Thymus (tissue), 11 donors: ENCODE data around the gene GRIA1. TPM values are rescaled to one million over a fixed set of nuclear protein-coding genes. Genes with fewer than 3 reads are reported as not detected.

Experiments used
- DNase-seq, 9 donors: peaks; one replicate each; pipeline ENCODE4 v3.0.0-alpha.2; 2013; ENCODE audit warnings: low spot score in 9 of 9, low read depth in 6 of 9, missing footprints in 1 of 9
- H3K27ac ChIP-seq, 2 donors: one replicate each; pipeline ENCODE4 v1.5.1; 2013; ENCODE audit warnings: control low read depth in 1 of 2, low read depth in 1 of 2, low read length in 1 of 2, mild to moderate bottlenecking in 1 of 2, moderate library complexity in 1 of 2
- H3K27me3 ChIP-seq, 2 donors: one replicate each; pipeline ENCODE4 v1.5.1; 2013; ENCODE audit warnings: low read length in 1 of 2; ENCODE audit not compliant: control insufficient read depth in 2 of 2, insufficient read depth in 1 of 2
- H3K36me3 ChIP-seq, 2 donors: one replicate each; pipeline ENCODE4 v1.5.1; 2013; ENCODE audit warnings: low read length in 1 of 2, mild to moderate bottlenecking in 1 of 2, moderate library complexity in 1 of 2; ENCODE audit not compliant: control insufficient read depth in 2 of 2, insufficient read depth in 2 of 2
- H3K4me1 ChIP-seq, 2 donors: one replicate each; pipeline ENCODE4 v1.5.1; 2013; ENCODE audit warnings: low read length in 2 of 2; ENCODE audit not compliant: control insufficient read depth in 2 of 2, insufficient read depth in 2 of 2
- H3K4me3 ChIP-seq, 2 donors: one replicate each; pipeline ENCODE4 v1.5.1; 2013; ENCODE audit warnings: low read length in 2 of 2, control low read depth in 1 of 2, mild to moderate bottlenecking in 1 of 2
- H3K9me3 ChIP-seq, 2 donors: one replicate each; pipeline ENCODE4 v1.5.1; 2013; ENCODE audit warnings: low read length in 1 of 2, mild to moderate bottlenecking in 1 of 2; ENCODE audit not compliant: control insufficient read depth in 2 of 2, insufficient read depth in 1 of 2
- WGBS: extraction: QIAGEN DNeasy Blood & Tissue Kit; methylation state at CpG from one replicate; pipeline ENCODE4 v1.1.7; 2013; 5-methylcytosine and 5-hydroxymethylcytosine counted together
- polyA plus RNA-seq: library from polyadenylated mRNA; stranded (reverse); fragments of 200-250 nt; gene quantifications from one replicate; pipeline ENCODE4 v1.2.3, GENCODE V29; 2013
- total RNA-seq: library from RNA; stranded (reverse); fragments of 120-200 nt; gene quantifications from one replicate; pipeline ENCODE4 v1.2.4, GENCODE V29; 2013
- donor health status: healthy.

The GRIA1 gene
- total and polyA plus RNA-seq, 2 donors: 0.14 to 0.18 TPM

DNA sequence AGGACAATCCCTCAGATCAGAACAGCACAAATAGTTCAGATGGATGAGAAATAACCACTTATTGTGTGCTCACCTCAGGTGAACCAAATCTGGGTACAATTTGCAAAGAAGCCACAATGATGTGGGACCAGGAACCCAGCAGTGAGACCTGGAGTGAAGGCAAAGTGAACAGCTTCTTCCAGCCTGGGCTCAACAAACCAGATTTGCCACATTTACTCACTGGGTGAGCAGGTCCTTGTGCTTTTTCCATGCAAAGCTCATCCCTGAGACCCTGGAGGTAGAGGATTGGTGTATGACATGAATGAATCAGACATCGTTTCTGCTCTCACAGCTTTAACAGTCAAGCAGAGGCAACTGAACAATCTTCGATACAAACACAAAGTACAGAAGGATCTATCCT lies 29.1 kb upstream of the GRIA1 start:
- no peak overlapping the region for H3K27ac ChIP-seq
- no peaks in the 10 kb centered on the region for H3K27me3 ChIP-seq
- WGBS: 90% methylated on average over 2 of the region's 2 CpGs
- no peak overlapping the region for H3K4me3 ChIP-seq
- DNase-seq: no peak
- H3K36me3 ChIP-seq: no peaks in the 10 kb centered on the region
- no peaks in the 10 kb centered on the region for H3K9me3 ChIP-seq
- no peaks in the 10 kb centered on the region for H3K4me1 ChIP-seq

GRCh38 chr5:153463806-153464205 lies 26.7 kb upstream of the GRIA1 start:
- no peak overlapping the region for H3K27ac ChIP-seq
- no peak for DNase-seq
- H3K4me3 ChIP-seq: no peak overlapping the region
- no peaks in the 10 kb centered on the region for H3K4me1 ChIP-seq
- H3K9me3 ChIP-seq: no peaks in the 10 kb centered on the region
- WGBS: 78% methylated on average over 2 of the region's 2 CpGs
- no peaks in the 10 kb centered on the region for H3K36me3 ChIP-seq
- H3K27me3 ChIP-seq: no peaks in the 10 kb centered on the region

DNA sequence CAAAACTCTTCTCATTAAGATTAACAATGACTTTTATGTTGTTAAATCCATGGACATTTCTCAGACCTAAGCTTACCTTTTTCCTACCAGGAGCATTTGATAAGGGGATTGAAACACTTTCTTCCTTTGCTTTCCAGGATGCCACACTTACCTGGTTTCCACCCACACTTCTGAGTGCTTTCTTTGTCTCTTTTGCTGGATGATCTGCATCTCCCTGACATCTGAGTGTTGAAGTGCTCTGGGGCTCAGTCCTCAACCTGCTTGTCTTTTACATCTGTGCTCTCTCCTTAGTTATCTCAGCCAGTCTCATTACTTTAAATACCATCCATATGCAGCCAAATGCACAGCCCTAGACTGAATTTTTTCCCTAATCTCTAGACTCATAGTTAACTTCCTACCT lies 22.9 kb upstream of the GRIA1 start:
- Histone ChIP-seq H3K4me3 (no peak overlapping the region), H3K36me3 (no peaks in the 10 kb centered on the region)
- no peak for DNase-seq

GRCh38 chr5:153469423-153469822 lies 21.0 kb upstream of the GRIA1 start:
- whole genome bisulfite sequencing: 94% methylated on average over 3 of the region's 3 CpGs
- Histone ChIP-seq H3K27ac (no peak overlapping the region), H3K27me3 (no peaks in the 10 kb centered on the region), H3K4me1 (no peaks in the 10 kb centered on the region), H3K4me3 (no peak overlapping the region), H3K36me3 (no peaks in the 10 kb centered on the region), H3K9me3 (no peaks in the 10 kb centered on the region)
- no peak for DNase-seq

More for the DNA sequence above, 22.9 kb upstream of the GRIA1 start:
- Histone ChIP-seq H3K4me1 (no peaks in the 10 kb centered on the region), H3K9me3 (no peaks in the 10 kb centered on the region), H3K27me3 (no peaks in the 10 kb centered on the region), H3K27ac (no peak overlapping the region)

GRCh38 chr5:153470736-153471135 lies 19.7 kb upstream of the GRIA1 start:
- no peaks in the 10 kb centered on the region for H3K36me3 ChIP-seq
- H3K4me3 ChIP-seq: no peak overlapping the region
- 78% methylated on average over 4 of the region's 4 CpGs for WGBS
- H3K4me1 ChIP-seq: no peaks in the 10 kb centered on the region
- no peaks in the 10 kb centered on the region for H3K9me3 ChIP-seq
- no peaks in the 10 kb centered on the region for H3K27me3 ChIP-seq
- H3K27ac ChIP-seq: no peak overlapping the region
- no peak for DNase-seq

GRCh38 chr5:153476767-153477166 lies 13.7 kb upstream of the GRIA1 start:
- no peaks in the 10 kb centered on the region for H3K9me3 ChIP-seq
- no peak for DNase-seq
- H3K36me3 ChIP-seq: no peaks in the 10 kb centered on the region
- no peak overlapping the region for H3K4me3 ChIP-seq
- no peaks in the 10 kb centered on the region for H3K27me3 ChIP-seq
- 83% methylated on average over 1 of the region's 1 CpG for WGBS
- no peaks in the 10 kb centered on the region for H3K4me1 ChIP-seq
- no peak overlapping the region for H3K27ac ChIP-seq

- Histone ChIP-seq H3K27me3 (no peaks in the 10 kb centered on the region), H3K36me3 (no peaks in the 10 kb centered on the region), H3K9me3 (no peaks in the 10 kb centered on the region), H3K27ac (no peak overlapping the region), H3K4me1 (no peaks in the 10 kb centered on the region), H3K4me3 (no peak overlapping the region)
- DNase-seq: no peak
Observed at GRCh38 chr5:153480401-153480800, 10.1 kb upstream of the GRIA1 start.

GRCh38 chr5:153483482-153483881 lies 7.0 kb upstream of the GRIA1 start:
- 92% methylated on average over 4 of the region's 4 CpGs for WGBS

GRCh38 chr5:153485641-153486040 lies 4.8 kb upstream of the GRIA1 start:
- Histone ChIP-seq H3K9me3 (no peaks in the 10 kb centered on the region), H3K36me3 (no peaks in the 10 kb centered on the region), H3K4me1 (no peaks in the 10 kb centered on the region), H3K4me3 (no peak overlapping the region), H3K27ac (no peak overlapping the region), H3K27me3 (peaks cover 0 to 7% of the 10 kb centered on the region in 2 donors)
- 88% methylated on average over 2 of the region's 2 CpGs for WGBS
- no peak for DNase-seq

More at GRCh38 chr5:153483482-153483881, 7.0 kb upstream of the GRIA1 start:
- no peak for DNase-seq
- Histone ChIP-seq H3K27ac (no peak overlapping the region), H3K4me1 (no peaks in the 10 kb centered on the region), H3K36me3 (no peaks in the 10 kb centered on the region), H3K27me3 (no peaks in the 10 kb centered on the region), H3K4me3 (no peak overlapping the region), H3K9me3 (no peaks in the 10 kb centered on the region)

DNA sequence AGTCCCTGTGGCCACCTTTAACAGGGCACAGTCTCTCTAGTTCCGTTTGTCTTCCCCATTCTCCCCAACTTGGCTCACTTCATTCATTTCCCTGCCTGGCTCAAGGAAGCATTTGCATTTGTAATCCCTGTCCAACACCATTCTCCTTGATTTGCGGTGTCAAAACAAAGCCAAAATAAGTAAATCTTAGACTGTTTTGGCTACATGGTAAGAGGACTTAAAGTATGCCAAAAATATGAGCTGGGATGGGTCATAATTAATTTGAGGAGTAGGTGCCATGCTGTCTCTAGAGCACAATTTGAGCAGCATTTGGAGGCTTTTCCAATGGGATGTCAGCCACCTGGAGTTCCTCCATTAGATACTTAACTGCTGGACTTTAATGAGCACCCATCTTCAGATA lies 3.7 kb upstream of the GRIA1 start:
- Histone ChIP-seq H3K27me3 (peaks cover 0 to 19% of the 10 kb centered on the region in 2 donors), H3K27ac (no peak overlapping the region), H3K4me1 (no peaks in the 10 kb centered on the region), H3K36me3 (no peaks in the 10 kb centered on the region), H3K9me3 (no peaks in the 10 kb centered on the region), H3K4me3 (no peak overlapping the region)
- DNase-seq: no peak
- WGBS: 89% methylated on average over 2 of the region's 2 CpGs
